Osteoblast (primary cell): ENCODE results near the gene MYCBPAP. TPM values are rescaled to one million over a fixed set of nuclear protein-coding genes. Genes with fewer than 3 reads are reported as not detected.
A peak's percentile ranks its signal among the peaks of the same experiment; 100 is the strongest.

Experiments used
- DNase-seq: peaks from one replicate; pipeline ENCODE4 v3.0.0; 2011; ENCODE audit warnings: low spot score, mixed read lengths; ENCODE audit not compliant: insufficient read length; ENCODE audit errors: missing footprints
- H2AFZ ChIP-seq: 2 replicates; pipeline ENCODE4 v1.6.0; 2011; ENCODE audit warnings: mild to moderate bottlenecking, low read length
- H3K27ac ChIP-seq: 2 replicates; pipeline ENCODE4 v1.5.1; 2011; ENCODE audit warnings: mild to moderate bottlenecking, low read depth, low read length, moderate library complexity
- H3K27me3 ChIP-seq: 2 replicates; pipeline ENCODE4 v1.6.0; 2012; ENCODE audit warnings: mild to moderate bottlenecking, control low read depth, inconsistent platforms, low read length, moderate library complexity; ENCODE audit not compliant: insufficient read depth
- H3K36me3 ChIP-seq: 2 replicates; pipeline ENCODE4 v1.5.1; 2011; ENCODE audit warnings: mild to moderate bottlenecking, low read length, control low read depth, moderate library complexity; ENCODE audit not compliant: insufficient read depth
- H3K4me1 ChIP-seq: 2 replicates; pipeline ENCODE4 v1.5.1; 2011; ENCODE audit warnings: mild to moderate bottlenecking, low read length, control low read depth, moderate library complexity; ENCODE audit not compliant: insufficient read depth
- H3K4me2 ChIP-seq: 2 replicates; pipeline ENCODE4 v1.6.0; 2011; ENCODE audit warnings: mild to moderate bottlenecking, low read length; ENCODE audit not compliant: insufficient read depth
- H3K4me3 ChIP-seq: fragments of 200-600 bp; sonication (generic); 3 replicates; pipeline ENCODE4 v1.5.1; 2012; ENCODE audit warnings: mild to moderate bottlenecking, low read length, inconsistent platforms; ENCODE audit not compliant: insufficient read depth
- H3K79me2 ChIP-seq: 2 replicates; pipeline ENCODE4 v1.6.0; 2012; ENCODE audit warnings: mild to moderate bottlenecking, low read length, control low read depth, inconsistent platforms; ENCODE audit not compliant: insufficient read depth
- H3K9me3 ChIP-seq: 2 replicates; pipeline ENCODE4 v1.5.1; 2011; ENCODE audit warnings: low read depth, low read length, control low read depth
- H4K20me1 ChIP-seq: 2 replicates; pipeline ENCODE4 v1.6.0; 2012; ENCODE audit warnings: mild to moderate bottlenecking, low read length, control low read depth; ENCODE audit not compliant: insufficient read depth
- CTCF ChIP-seq: IDR thresholded peaks from 2 replicates; pipeline ENCODE4 v1.5.1; 2011; ENCODE audit warnings: mild to moderate bottlenecking, low read depth, low read length, moderate library complexity; ENCODE audit errors: extremely low read depth
- total RNA-seq: library from RNA; depleted of rRNA; stranded (reverse); fragments of >200 nt; gene quantifications from 2 replicates; pipeline ENCODE4 v1.2.3, GENCODE V29; 2012

The MYCBPAP gene
- total RNA-seq, 1 donor: 0.36 TPM

GRCh38 chr17:50493744-50494143 is 14.5 kb upstream of the MYCBPAP start:
- H3K4me3 ChIP-seq: no peak overlapping the region
- no peak for DNase-seq

GRCh38 chr17:50495217-50495823 is 12.9 kb upstream of the MYCBPAP start:
- H3K9me3 ChIP-seq: no peaks in the 10 kb centered on the region
- H3K27ac ChIP-seq: no peak overlapping the region
- H3K4me1 ChIP-seq: peaks cover 5% of the 10 kb centered on the region
- H4K20me1 ChIP-seq: no peaks in the 10 kb centered on the region
- no peaks in the 10 kb centered on the region for H3K27me3 ChIP-seq
- no peak overlapping the region for H2AFZ ChIP-seq
- no peak for DNase-seq
- H3K36me3 ChIP-seq: no peaks in the 10 kb centered on the region
- no peak overlapping the region for H3K4me2 ChIP-seq
- no peaks in the 10 kb centered on the region for H3K79me2 ChIP-seq
- no peak for TF ChIP-seq CTCF
- H3K4me3 ChIP-seq: no peak overlapping the region

More at GRCh38 chr17:50493744-50494143, 14.5 kb upstream of the MYCBPAP start:
- H3K79me2 ChIP-seq: no peaks in the 10 kb centered on the region
- H3K36me3 ChIP-seq: no peaks in the 10 kb centered on the region
- H3K9me3 ChIP-seq: no peaks in the 10 kb centered on the region
- H3K27me3 ChIP-seq: no peaks in the 10 kb centered on the region
- peaks cover 5% of the 10 kb centered on the region for H3K4me1 ChIP-seq
- no peak overlapping the region for H3K27ac ChIP-seq
- H2AFZ ChIP-seq: no peak overlapping the region
- no peak for TF ChIP-seq CTCF
- no peak overlapping the region for H3K4me2 ChIP-seq
- no peaks in the 10 kb centered on the region for H4K20me1 ChIP-seq

GRCh38 chr17:50495918-50496317 is 12.3 kb upstream of the MYCBPAP start:
- no peak overlapping the region for H2AFZ ChIP-seq
- peak; percentile 67 for DNase-seq
- H3K36me3 ChIP-seq: no peaks in the 10 kb centered on the region
- H3K9me3 ChIP-seq: no peaks in the 10 kb centered on the region
- no peak overlapping the region for H3K27ac ChIP-seq
- peaks cover 5% of the 10 kb centered on the region for H3K4me1 ChIP-seq
- no peak for TF ChIP-seq CTCF
- H3K79me2 ChIP-seq: no peaks in the 10 kb centered on the region
- no peaks in the 10 kb centered on the region for H4K20me1 ChIP-seq
- H3K4me2 ChIP-seq: no peak overlapping the region
- no peaks in the 10 kb centered on the region for H3K27me3 ChIP-seq
- H3K4me3 ChIP-seq: no peak overlapping the region

GRCh38 chr17:50498021-50498874 is 10.0 kb upstream of the MYCBPAP start:
- TF ChIP-seq CTCF: no peak
- DNase-seq: peak; percentile 6
- Histone ChIP-seq H3K4me3 (no peak overlapping the region), H2AFZ (no peak overlapping the region), H3K36me3 (no peaks in the 10 kb centered on the region), H3K9me3 (no peaks in the 10 kb centered on the region), H3K4me1 (peaks cover 5% of the 10 kb centered on the region), H4K20me1 (no peaks in the 10 kb centered on the region), H3K4me2 (no peak overlapping the region), H3K27me3 (no peaks in the 10 kb centered on the region), H3K27ac (no peak overlapping the region), H3K79me2 (no peaks in the 10 kb centered on the region)
